Gastrocnemius medialis (tissue), 4 donors: ENCODE measurements around the gene DNM3.

Experiments
- POLR2A ChIP-seq, 2 donors: fragments of 450-650 bp; IDR thresholded peaks; one replicate each; pipeline ENCODE4 v1.6.1; 2017; ENCODE audit warnings: antibody characterized with exemption in 2 of 2, mild to moderate bottlenecking in 2 of 2, moderate library complexity in 2 of 2
- TF ChIP-seq, protein P1 (sequence below), 5 experiments: fragments of 450-650 bp in 3 of 5; fragments of 200-600 bp in 2 of 5; sonication (generic) in 2 of 5; IDR thresholded peaks in 4 of 5; conservative IDR thresholded peaks in 1 of 5; 1 replicate in 4 of 5; 2 replicates in 1 of 5; pipeline ENCODE4 v1.5.1; 2016 to 2019; ENCODE audit warnings: antibody characterized with exemption in 5 of 5, mild to moderate bottlenecking in 3 of 5, moderate library complexity in 3 of 5

DNA sequence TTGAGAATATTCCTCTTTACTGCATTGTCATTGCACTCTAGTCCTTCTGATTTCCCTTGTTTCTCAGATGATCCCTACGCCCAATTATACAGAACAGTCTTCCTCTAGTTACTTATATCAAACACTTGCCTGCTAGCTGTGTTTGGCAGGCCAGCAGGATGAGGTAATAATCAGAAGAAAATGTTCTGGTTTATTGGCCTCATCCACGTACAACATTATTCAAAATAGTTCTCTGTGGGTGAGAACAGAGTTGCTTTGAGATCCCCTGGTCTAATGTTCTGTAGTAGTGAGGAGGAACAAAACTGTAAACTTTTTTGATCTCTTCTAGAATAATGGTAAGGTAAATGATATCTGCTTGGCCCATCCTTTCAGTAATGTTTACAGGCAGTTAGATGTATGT lies 556.9 kb downstream of the DNM3 start:
- TF ChIP-seq, protein P1, sequence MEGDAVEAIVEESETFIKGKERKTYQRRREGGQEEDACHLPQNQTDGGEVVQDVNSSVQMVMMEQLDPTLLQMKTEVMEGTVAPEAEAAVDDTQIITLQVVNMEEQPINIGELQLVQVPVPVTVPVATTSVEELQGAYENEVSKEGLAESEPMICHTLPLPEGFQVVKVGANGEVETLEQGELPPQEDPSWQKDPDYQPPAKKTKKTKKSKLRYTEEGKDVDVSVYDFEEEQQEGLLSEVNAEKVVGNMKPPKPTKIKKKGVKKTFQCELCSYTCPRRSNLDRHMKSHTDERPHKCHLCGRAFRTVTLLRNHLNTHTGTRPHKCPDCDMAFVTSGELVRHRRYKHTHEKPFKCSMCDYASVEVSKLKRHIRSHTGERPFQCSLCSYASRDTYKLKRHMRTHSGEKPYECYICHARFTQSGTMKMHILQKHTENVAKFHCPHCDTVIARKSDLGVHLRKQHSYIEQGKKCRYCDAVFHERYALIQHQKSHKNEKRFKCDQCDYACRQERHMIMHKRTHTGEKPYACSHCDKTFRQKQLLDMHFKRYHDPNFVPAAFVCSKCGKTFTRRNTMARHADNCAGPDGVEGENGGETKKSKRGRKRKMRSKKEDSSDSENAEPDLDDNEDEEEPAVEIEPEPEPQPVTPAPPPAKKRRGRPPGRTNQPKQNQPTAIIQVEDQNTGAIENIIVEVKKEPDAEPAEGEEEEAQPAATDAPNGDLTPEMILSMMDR (IDR thresholded peaks at IDR 0.05 in 4 of 5, conservative IDR thresholded peaks at IDR 0.05 in 1 of 5), result no peak
- no peak for TF ChIP-seq POLR2A (IDR thresholded peaks at IDR 0.05)
